Activated naive CD8-positive, alpha-beta T cell treated with anti-CD3 and anti-CD28 coated beads, Interleukin-2, amount 10 ng/mL, durations not matched to agents 7 days and 5 days (primary cell): ENCODE results near the gene CDC14A. TPM values are rescaled to one million over a fixed set of nuclear protein-coding genes. Genes with fewer than 3 reads are reported as not detected.
"Not testable (repeated sequence)": the region's sequence is repeated elsewhere in the genome, so short reads cannot be mapped to it uniquely, and the experiment has no call there.

Experiments
- ATAC-seq: fragments of 150-1000 bp; cut with Tn5 transposase; one replicate; pipeline ENCODE4 v1.10.0; 2021; ENCODE audit warnings: low read depth, moderate library complexity
- POLR2A ChIA-PET: fragments of 350-600 bp; sonication (Branson Sonifier 250); formaldehyde crosslinking; loops from one replicate; lab custom pipeline; 2021; ENCODE audit warnings: antibody characterized with exemption; lab: Charles Lee
- DNase-seq: peaks from one replicate; pipeline ENCODE4 v3.0.0; 2021
- H3K27ac Mint-ChIP-seq: one replicate; pipeline ENCODE4 v1.8.0; 2022; ENCODE audit warnings: mild to moderate bottlenecking, mixed read lengths
- H3K27me3 Mint-ChIP-seq: one replicate; pipeline ENCODE4 v1.8.0; 2022; ENCODE audit warnings: mild to moderate bottlenecking, moderate library complexity, mixed read lengths
- H3K36me3 Mint-ChIP-seq: one replicate; pipeline ENCODE4 v1.8.0; 2021; ENCODE audit warnings: mild to moderate bottlenecking, mixed read lengths
- H3K4me1 Mint-ChIP-seq: one replicate; pipeline ENCODE4 v1.8.0; 2021; ENCODE audit warnings: mixed read lengths
- H3K4me3 Mint-ChIP-seq: one replicate; pipeline ENCODE4 v1.8.0; 2022; ENCODE audit warnings: mild to moderate bottlenecking, moderate library complexity, mixed read lengths
- H3K9me3 Mint-ChIP-seq: one replicate; pipeline ENCODE4 v1.8.0; 2021; ENCODE audit warnings: mixed read lengths
- total RNA-seq, 2 experiments: library from RNA; stranded (reverse); gene quantifications; one replicate each; pipeline ENCODE4 v1.2.3, GENCODE V29; 2021

Gene CDC14A
- total RNA-seq, 2 experiments from 2014 or later = 39.9 to 44.9 TPM

DNA sequence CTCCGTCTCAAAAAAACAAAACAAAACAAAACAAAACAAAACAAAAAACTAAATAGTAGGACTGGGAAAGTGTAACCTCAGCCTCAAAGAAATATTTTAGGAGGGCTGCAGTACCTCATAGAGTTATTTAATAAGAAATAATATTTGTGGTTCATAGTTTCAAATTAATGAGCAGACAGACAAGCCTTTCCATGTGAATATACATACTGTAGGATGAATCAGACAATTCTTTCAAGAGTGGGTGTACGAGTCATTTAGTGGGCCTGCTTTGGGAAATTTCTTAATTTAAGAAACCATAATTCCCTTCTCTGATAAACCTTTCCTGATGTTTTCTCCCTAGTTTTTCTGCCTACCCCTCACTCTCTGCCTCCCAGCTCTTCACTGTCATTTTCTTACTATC, 52.5 kb downstream of the CDC14A start:
- H3K4me1 Mint-ChIP-seq = peaks cover 30% of the 10 kb centered on the region
- H3K36me3 Mint-ChIP-seq = peaks cover 46% of the 10 kb centered on the region
- no peak overlapping the region for H3K4me3 Mint-ChIP-seq
- no peaks in the 10 kb centered on the region for H3K27me3 Mint-ChIP-seq
- POLR2A ChIA-PET = interaction anchor here (1.2 to 1.8 kb wide), 2 partner anchors 35 to 52 kb away, joined by 3 to 5 read pairs; partner anchors contain the start of gene CDC14A
- H3K27ac Mint-ChIP-seq = no peak overlapping the region
- no peak for ATAC-seq
- DNase-seq = no peak
- H3K9me3 Mint-ChIP-seq = peaks cover 10% of the 10 kb centered on the region

DNA sequence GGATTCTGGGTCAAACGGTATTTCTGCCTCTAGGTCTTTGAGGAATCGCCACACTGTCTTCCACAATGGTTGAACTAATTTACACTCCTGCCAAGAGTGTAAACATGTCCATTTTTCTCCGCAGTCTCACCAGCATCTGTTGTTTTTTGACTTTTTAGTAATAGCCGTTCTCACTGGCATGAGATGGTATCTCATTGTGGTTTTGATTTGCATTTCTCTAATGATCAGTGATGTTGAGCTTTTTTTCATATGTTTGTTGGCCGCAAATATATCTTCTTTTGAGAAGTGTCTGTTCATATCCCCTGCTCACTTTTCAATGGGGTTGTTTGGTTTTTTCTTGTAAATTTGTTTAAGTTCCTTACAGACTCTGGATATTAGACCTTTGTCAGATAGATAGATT, 53.6 kb downstream of the CDC14A start:
- H3K4me3 Mint-ChIP-seq, H3K27me3 Mint-ChIP-seq, ATAC-seq, H3K27ac Mint-ChIP-seq, DNase-seq: not testable (repeated sequence)
- Mint-ChIP-seq H3K9me3 (peaks cover 10% of the 10 kb centered on the region), H3K36me3 (peaks cover 48% of the 10 kb centered on the region), H3K4me1 (peaks cover 23% of the 10 kb centered on the region)
- POLR2A ChIA-PET = interaction anchor here (1.8 kb wide), 1 partner anchor 53 kb away, joined by 5 read pairs; the partner anchor contains the start of gene CDC14A

DNA sequence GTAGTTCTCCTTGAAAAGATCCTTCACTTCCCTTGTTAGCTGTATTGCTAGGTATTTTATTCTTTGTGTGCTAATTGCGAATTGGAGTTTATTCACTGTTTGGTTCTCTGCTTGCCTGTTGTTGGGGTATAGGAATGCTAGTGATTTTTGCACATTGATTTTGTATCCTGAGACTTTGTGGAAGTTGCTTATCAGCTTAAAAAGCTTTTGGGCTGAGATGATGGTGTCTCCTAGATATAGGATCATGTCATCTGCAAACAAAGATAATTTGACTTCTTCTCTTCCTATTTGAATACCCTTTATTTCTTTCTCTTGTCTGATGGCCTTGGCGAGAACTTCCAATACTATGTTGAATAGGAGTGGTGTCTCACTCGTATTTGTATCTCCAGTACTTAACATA, 55.1 kb downstream of the CDC14A start:
- H3K4me1 Mint-ChIP-seq = peaks cover 31% of the 10 kb centered on the region
- H3K27ac Mint-ChIP-seq, DNase-seq, ATAC-seq, H3K4me3 Mint-ChIP-seq, H3K9me3 Mint-ChIP-seq, POLR2A ChIA-PET, H3K27me3 Mint-ChIP-seq: not testable (repeated sequence)
- peaks cover 51% of the 10 kb centered on the region for H3K36me3 Mint-ChIP-seq

DNA sequence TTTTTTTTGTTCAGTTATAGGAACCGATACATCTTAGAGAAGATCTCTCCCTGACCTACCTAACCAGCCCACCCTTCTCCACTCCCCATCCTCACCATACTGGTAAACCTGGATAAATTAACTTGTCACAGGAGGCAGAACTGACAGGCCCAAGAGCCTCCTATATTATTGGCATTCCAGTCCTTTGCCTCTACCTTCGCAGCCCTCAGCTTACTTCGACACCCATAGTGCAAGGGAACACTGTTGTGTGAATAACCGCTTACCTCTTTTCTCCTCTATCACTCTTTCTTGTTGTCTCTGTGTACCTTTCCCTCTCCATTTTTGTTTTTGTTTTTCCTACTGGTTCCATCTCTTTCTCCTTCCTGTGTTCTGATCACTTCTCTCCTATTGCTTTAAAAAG, 58.7 kb downstream of the CDC14A start:
- Mint-ChIP-seq H3K4me1 (peaks cover 31% of the 10 kb centered on the region), H3K27ac (no peak overlapping the region), H3K36me3 (peaks cover 39% of the 10 kb centered on the region), H3K27me3 (no peaks in the 10 kb centered on the region), H3K9me3 (peaks cover 8% of the 10 kb centered on the region), H3K4me3 (no peak overlapping the region)
- ATAC-seq (no peak), DNase-seq (no peak)
- POLR2A ChIA-PET = no interaction called here

DNA sequence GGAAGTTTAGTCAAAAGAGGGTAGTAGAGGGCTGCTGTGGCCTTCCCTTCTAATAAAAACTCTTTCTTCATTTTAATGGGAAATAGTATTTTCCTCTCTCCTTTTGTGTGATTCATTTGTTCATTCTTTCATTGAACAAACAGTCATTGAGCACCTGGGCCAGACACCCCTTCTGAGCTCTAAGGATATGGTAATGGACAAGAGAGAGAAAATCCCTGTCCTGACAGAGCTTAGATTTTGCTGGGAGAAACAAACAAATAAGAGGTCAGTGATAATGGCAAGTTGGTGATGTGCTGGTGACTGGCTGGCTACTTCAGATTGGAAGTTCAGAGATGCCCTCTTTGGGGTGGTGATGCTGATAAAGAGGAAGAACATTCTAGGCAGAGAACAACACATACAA, 59.3 kb downstream of the CDC14A start:
- Mint-ChIP-seq H3K9me3 (peaks cover 8% of the 10 kb centered on the region), H3K4me1 (peaks cover 28% of the 10 kb centered on the region), H3K27me3 (no peaks in the 10 kb centered on the region), H3K27ac (no peak overlapping the region), H3K36me3 (peaks cover 38% of the 10 kb centered on the region), H3K4me3 (no peak overlapping the region)
- POLR2A ChIA-PET = no interaction called here
- DNase-seq (no peak), ATAC-seq (no peak)

DNA sequence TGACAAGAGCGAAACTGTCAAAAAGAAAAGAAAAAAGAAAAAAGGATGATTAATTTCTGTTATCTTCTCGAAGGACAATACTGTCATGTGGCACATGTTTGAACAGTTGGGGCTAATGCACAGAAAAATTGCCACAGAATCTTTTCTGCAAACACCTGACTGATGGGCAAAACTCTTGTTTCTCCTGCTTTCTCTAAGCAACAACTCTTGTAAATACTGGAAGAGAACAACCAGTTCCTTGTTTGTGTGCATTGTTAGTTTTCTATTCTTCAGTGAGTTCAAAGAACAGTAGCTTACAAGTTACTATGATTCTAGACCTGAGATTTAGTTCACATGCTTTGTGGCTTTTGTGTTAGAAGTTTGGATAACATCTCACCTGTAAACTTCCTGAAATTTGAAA, 60.7 kb downstream of the CDC14A start:
- Mint-ChIP-seq H3K36me3 (peaks cover 38% of the 10 kb centered on the region), H3K27me3 (no peaks in the 10 kb centered on the region), H3K4me3 (no peak overlapping the region), H3K9me3 (peaks cover 7% of the 10 kb centered on the region), H3K4me1 (peaks cover 28% of the 10 kb centered on the region), H3K27ac (no peak overlapping the region)
- POLR2A ChIA-PET = no interaction called here
- ATAC-seq (no peak), DNase-seq (no peak)

DNA sequence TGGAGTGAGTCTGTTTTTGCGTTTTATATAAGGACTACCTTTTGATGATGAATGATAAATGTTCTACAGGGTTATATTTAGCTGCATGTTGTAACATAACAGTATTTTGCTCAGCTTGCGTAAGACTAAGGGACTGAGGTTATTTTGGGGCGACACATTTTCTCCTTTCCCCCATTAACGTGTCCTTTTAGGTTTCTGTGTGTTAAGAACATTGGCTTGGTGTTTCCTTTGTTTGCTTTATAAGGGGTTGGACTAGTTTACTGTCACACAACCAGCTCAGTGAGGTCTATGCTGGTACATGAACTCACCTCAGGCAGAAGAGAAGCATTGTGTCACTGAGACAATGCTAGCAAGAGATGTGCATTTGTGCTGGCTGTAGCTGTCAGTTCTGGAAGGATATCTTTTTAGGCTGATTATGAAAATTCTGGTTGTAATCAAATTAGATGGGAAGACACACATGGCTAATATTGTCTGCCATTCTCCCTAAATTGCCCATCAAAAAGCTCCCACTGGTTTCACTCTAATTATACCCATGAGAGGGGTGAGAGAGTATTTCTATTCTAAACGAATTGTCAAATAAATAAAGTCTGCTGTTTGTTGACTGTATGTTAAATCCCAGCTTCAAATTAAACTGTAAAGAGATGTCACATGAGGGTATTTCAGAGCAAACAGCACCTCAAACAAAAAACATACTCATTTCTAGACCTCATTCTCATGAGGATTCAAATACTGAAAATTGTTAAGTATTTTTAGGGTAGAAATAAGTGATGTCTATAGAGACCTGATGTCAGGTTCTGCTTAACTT, 62.6 kb downstream of the CDC14A start:
- H3K36me3 Mint-ChIP-seq = peaks cover 35% of the 10 kb centered on the region
- H3K4me1 Mint-ChIP-seq = peaks cover 28% of the 10 kb centered on the region
- no peak overlapping the region for H3K27ac Mint-ChIP-seq
- POLR2A ChIA-PET = interaction anchor here (1.0 kb wide), 1 partner anchor 14 kb away, joined by 3 read pairs; no protein-coding TSS in a partner anchor
- DNase-seq (no peak), ATAC-seq (peak; percentile 54)
- no peaks in the 10 kb centered on the region for H3K27me3 Mint-ChIP-seq
- H3K9me3 Mint-ChIP-seq = peaks cover 3% of the 10 kb centered on the region
- no peak overlapping the region for H3K4me3 Mint-ChIP-seq

DNA sequence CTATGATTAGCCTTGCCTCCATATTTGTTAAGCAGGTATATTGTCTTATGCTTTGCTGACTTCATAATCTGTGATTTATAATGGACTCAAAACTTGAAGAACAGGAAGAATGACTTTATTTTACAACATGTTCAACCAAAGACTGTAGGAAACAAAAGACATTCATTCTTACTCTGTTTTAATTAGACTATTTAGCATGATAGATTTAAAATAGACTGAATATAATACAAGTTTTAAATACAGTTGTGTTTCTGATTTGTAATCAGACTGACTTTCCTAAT, 63.1 kb downstream of the CDC14A start:
- Mint-ChIP-seq H3K4me3 (no peak overlapping the region), H3K27me3 (no peaks in the 10 kb centered on the region), H3K36me3 (peaks cover 35% of the 10 kb centered on the region), H3K4me1 (peaks cover 28% of the 10 kb centered on the region), H3K9me3 (peaks cover 3% of the 10 kb centered on the region), H3K27ac (no peak overlapping the region)
- POLR2A ChIA-PET = no interaction called here
- DNase-seq (no peak), ATAC-seq (no peak)

DNA sequence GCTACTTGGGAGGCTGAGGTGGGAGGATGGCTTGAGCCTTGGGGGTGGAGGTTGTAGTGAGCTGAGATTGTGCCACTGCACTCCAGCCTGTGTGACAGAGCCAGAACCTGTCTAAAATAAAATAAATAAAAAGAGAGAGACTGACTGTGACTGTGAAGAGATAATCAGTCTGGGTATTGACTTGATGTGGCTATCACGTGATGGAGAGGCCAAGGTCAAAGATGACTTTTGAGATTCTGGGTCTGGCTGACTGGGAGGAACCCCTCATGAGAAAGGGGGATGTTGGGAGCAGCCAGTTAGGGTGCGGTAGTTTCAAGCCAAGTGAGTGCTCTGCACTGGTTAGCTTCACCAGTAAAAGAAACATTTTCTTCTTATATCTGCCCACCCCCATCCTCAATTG, 66.8 kb downstream of the CDC14A start:
- DNase-seq (no peak), ATAC-seq (no peak)
- H3K4me3 Mint-ChIP-seq = no peak overlapping the region
- H3K36me3 Mint-ChIP-seq = peaks cover 31% of the 10 kb centered on the region
- H3K27ac Mint-ChIP-seq = no peak overlapping the region
- POLR2A ChIA-PET = no interaction called here
- peaks cover 3% of the 10 kb centered on the region for H3K9me3 Mint-ChIP-seq
- peaks cover 9% of the 10 kb centered on the region for H3K4me1 Mint-ChIP-seq
- H3K27me3 Mint-ChIP-seq = no peaks in the 10 kb centered on the region

DNA sequence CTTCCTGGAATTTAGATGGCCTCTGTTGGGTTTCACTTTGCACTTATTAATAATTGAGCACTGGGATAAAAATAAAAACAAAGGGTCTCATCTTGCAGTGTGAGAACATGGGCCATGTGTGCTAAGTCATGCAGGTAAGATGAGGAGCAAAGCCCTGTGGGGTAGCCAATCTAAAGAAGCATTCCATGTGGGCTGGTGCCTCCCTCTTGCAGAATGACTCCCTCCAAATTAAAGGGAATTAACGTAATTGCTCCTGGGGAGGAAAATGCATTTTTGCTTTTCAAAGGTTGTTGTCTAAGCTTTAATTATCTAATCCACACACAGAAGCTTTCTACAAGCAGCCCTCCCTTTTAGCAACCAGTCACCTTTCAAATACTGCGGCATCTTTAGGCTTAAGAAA, 69.8 kb downstream of the CDC14A start:
- peaks cover 35% of the 10 kb centered on the region for H3K36me3 Mint-ChIP-seq
- H3K4me1 Mint-ChIP-seq = peaks cover 2% of the 10 kb centered on the region
- no peak overlapping the region for H3K4me3 Mint-ChIP-seq
- ATAC-seq (no peak), DNase-seq (no peak)
- H3K27me3 Mint-ChIP-seq = no peaks in the 10 kb centered on the region
- H3K27ac Mint-ChIP-seq = no peak overlapping the region
- POLR2A ChIA-PET = no interaction called here
- H3K9me3 Mint-ChIP-seq = peaks cover 3% of the 10 kb centered on the region

DNA sequence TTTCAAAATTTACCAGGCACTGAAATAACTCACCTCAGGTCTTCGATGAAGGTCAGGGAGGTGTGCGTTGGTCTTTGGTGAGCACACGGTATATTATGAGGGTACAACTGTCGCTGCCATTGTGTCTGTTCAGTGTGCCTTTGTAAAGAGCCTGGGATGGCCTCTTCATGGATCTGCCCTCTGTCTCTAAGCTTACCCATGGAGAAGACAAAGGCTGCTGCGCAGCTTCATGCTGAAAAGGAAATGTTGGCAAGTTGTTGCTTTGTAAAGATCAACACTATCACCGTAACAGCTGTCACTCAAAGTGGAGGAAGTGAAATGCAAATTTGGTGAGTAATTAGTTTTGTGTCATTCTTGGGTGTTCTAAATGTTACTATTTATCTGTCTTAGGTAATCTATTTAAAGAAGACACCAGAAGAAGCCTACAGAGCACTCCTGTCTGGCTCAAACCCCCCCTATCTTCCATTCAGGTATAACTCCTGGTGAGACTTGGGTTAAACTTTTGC, 71.6 kb downstream of the CDC14A start:
- Mint-ChIP-seq H3K4me3 (no peak overlapping the region), H3K27ac (no peak overlapping the region), H3K9me3 (no peaks in the 10 kb centered on the region), H3K27me3 (no peaks in the 10 kb centered on the region), H3K36me3 (peaks cover 30% of the 10 kb centered on the region), H3K4me1 (peaks cover 2% of the 10 kb centered on the region)
- DNase-seq = no peak
- peak; percentile 36 for ATAC-seq
- POLR2A ChIA-PET = interaction anchor here (0.5 kb wide), 1 partner anchor 72 kb away, joined by 4 read pairs; no protein-coding TSS in a partner anchor

DNA sequence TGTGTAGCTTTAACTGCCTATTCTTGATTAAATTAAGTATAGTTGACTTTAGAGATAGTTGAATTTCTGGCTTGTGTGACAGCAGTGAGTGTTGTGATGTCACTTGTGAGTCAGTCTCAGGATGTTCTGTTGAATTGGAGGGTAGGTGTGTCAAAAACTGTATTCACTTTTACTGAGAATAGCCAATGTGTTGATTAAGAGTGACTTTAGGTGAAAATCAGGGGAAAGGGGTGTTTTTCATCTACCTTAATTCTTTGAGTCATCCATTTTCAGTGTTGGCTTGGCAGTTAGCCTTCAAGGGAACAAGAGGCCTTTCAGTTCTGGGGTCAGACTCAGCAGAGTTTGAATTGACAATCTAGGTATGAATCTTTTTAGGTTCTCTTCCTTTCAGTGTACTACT, 75.9 kb downstream of the CDC14A start:
- Mint-ChIP-seq H3K4me3 (no peak overlapping the region), H3K27me3 (no peaks in the 10 kb centered on the region), H3K36me3 (peaks cover 53% of the 10 kb centered on the region), H3K4me1 (peaks cover 6% of the 10 kb centered on the region), H3K27ac (no peak overlapping the region), H3K9me3 (no peaks in the 10 kb centered on the region)
- no peak for DNase-seq
- POLR2A ChIA-PET = no interaction called here
- no peak for ATAC-seq

DNA sequence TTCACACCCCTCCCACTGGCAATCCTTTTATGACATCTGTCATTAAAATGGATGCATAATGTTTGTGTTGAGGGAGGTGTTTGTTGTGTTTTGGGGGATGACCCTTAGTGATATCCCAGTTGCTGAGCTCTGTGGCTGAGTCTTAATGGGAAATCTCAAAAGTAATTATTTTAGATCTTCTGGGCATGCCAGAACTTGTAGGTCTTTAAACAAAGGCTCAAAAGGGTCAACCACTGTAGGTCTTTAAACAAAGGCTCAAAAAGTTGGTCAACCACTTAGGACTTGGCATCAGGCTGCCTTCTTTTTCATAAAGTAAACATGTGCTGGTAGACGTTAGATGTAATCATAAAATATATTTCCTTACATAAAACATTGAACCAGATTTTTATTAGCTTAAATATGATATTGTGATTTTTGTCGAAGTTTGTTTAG, 78.0 kb downstream of the CDC14A start:
- H3K27me3 Mint-ChIP-seq = no peaks in the 10 kb centered on the region
- peaks cover 50% of the 10 kb centered on the region for H3K36me3 Mint-ChIP-seq
- no peak for DNase-seq
- POLR2A ChIA-PET = no interaction called here
- ATAC-seq = no peak
- H3K4me3 Mint-ChIP-seq = no peak overlapping the region
- peaks cover 16% of the 10 kb centered on the region for H3K4me1 Mint-ChIP-seq
- H3K9me3 Mint-ChIP-seq = peaks cover 3% of the 10 kb centered on the region
- H3K27ac Mint-ChIP-seq = no peak overlapping the region

DNA sequence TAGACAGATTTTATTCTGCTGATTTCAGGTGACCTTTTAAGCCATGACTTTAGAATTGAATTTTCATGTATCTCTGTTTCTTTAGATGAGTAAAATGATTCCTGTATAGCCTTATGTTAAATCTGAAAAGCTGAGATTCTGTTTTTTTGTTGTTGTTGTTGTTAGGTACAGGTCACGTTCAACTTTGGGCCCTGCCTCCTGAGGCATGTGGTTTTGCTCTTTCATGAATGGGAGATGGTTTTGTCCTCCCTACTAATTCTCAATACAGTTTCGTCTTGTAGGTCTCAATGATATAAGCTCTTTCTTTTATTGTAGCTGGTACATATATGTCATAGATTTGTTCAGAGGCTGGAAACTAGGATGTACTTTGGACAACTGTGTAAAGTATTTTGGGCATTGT, 79.6 kb downstream of the CDC14A start:
- H3K27ac Mint-ChIP-seq = no peak overlapping the region
- peaks cover 16% of the 10 kb centered on the region for H3K4me1 Mint-ChIP-seq
- no peak for ATAC-seq
- DNase-seq = no peak
- no peak overlapping the region for H3K4me3 Mint-ChIP-seq
- POLR2A ChIA-PET = interaction anchor here (2.5 kb wide), 1 partner anchor 79 kb away, joined by 7 read pairs; the partner anchor contains the start of gene CDC14A
- H3K36me3 Mint-ChIP-seq = peaks cover 54% of the 10 kb centered on the region
- no peaks in the 10 kb centered on the region for H3K27me3 Mint-ChIP-seq
- H3K9me3 Mint-ChIP-seq = peaks cover 5% of the 10 kb centered on the region
